ENCODE measurements around the gene DCAF8L2.

DNA sequence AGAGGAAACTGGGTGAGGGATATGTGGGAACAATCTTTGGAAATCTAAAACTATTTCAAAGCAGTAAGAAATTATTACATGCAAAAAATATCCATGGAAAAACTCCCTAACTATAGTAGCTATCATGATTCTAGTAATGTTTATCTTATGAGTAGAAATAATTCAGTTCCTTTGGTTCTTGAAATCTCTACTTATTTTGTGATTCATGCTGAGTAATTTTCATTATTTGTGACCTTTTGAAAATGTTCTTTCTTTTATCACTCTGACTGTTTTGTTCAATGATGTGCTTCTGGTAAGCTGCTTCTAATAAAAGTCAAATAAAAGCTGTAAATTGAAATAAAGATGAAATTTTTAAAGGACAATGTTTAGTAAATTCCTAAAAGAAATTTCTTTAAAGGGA lies 177.2 kb downstream of the DCAF8L2 start:
- TF ChIP-seq, protein P1, sequence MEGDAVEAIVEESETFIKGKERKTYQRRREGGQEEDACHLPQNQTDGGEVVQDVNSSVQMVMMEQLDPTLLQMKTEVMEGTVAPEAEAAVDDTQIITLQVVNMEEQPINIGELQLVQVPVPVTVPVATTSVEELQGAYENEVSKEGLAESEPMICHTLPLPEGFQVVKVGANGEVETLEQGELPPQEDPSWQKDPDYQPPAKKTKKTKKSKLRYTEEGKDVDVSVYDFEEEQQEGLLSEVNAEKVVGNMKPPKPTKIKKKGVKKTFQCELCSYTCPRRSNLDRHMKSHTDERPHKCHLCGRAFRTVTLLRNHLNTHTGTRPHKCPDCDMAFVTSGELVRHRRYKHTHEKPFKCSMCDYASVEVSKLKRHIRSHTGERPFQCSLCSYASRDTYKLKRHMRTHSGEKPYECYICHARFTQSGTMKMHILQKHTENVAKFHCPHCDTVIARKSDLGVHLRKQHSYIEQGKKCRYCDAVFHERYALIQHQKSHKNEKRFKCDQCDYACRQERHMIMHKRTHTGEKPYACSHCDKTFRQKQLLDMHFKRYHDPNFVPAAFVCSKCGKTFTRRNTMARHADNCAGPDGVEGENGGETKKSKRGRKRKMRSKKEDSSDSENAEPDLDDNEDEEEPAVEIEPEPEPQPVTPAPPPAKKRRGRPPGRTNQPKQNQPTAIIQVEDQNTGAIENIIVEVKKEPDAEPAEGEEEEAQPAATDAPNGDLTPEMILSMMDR (IDR thresholded peaks at IDR 0.05; ENCODE audit: low read depth, low read length), result no peak
- TF ChIP-seq, protein P2, sequence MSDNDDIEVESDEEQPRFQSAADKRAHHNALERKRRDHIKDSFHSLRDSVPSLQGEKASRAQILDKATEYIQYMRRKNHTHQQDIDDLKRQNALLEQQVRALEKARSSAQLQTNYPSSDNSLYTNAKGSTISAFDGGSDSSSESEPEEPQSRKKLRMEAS (IDR thresholded peaks at IDR 0.05; ENCODE audit: low read depth, low read length), result no peak
- no peak for TF ChIP-seq POLR2A (IDR thresholded peaks at IDR 0.05; ENCODE audit: extremely low read depth, insufficient read length)
